Measurements from ENCODE around the gene CORO6. TPM values are rescaled to one million over a fixed set of nuclear protein-coding genes. Genes with fewer than 3 reads are reported as not detected.

The CORO6 gene
- polyA plus RNA-seq, 1 donor from 2014 or later: 4.3 TPM

DNA sequence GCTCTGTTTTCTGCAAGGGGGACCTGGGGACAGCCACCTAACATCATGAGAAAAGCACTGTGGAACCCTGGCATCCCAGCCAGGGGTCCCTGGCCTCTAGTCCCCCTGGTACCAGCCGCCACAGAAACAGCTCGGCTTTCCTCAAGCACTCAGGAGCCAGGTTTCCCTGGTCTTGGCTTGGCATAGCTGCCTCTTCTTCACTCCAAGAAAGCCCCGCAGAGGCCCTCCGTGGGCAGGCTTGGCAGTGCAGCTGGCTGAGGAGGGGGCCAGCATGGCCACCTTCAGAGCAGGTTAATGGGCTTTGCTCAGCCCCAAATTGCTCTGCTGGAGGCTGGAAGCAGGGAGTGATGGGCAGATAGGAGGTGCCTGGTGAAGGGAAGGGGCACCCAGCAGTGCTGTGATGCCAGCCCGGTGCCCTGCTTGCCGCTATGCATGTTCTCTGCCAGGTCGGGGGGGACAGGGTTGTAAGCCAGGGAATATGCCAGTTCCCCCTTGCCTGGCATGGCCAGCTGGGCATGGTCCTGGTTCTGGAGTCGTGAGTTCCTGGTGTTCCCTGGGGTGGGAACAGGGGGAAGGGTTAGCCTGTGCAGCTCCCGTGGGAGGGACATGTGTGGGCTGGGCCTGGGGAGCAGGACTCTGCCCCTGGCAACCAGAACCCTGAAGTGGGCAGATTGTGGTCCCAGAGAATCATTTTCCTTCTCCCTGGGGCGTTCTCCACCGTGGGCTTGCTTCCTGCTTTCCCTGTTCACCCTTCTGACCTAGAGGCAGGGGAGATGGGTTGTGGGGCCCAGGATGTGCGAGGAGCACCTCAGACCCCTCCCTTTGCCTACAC is 26.6 kb downstream of the CORO6 start:
- no peaks in the 10 kb centered on the region for H3K27me3 ChIP-seq (ENCODE audit: insufficient read depth, low read depth, low read length)
- H3K36me3 ChIP-seq (ENCODE audit: insufficient read depth, low read length): no peaks in the 10 kb centered on the region
- H3K9me2 ChIP-seq (ENCODE audit: insufficient read depth, low read length): no peaks in the 10 kb centered on the region
- no peaks in the 10 kb centered on the region for H3K9me3 ChIP-seq (ENCODE audit: low read length)
- H3F3A ChIP-seq (ENCODE audit: insufficient read depth, low read length, poor library complexity, severe bottlenecking): peaks cover 2% of the 10 kb centered on the region
- no peak overlapping the region for H3K9ac ChIP-seq (ENCODE audit: low read length)
- no peak overlapping the region for H3K4me2 ChIP-seq (ENCODE audit: low read length)
- TF ChIP-seq EZH2 (IDR thresholded peaks at IDR 0.05; ENCODE audit: borderline replicate concordance, insufficient read depth, low read length, poor library complexity, severe bottlenecking): no peak
- no peak for TF ChIP-seq SMC3 (conservative IDR thresholded peaks at IDR 0.05; ENCODE audit: poor library complexity)
- no peak for TF ChIP-seq TAF1 (IDR thresholded peaks at IDR 0.05; ENCODE audit: low read depth)
- TF ChIP-seq MXI1 (conservative IDR thresholded peaks at IDR 0.05; ENCODE audit: poor library complexity, severe bottlenecking): no peak
- TF ChIP-seq, protein P1, sequence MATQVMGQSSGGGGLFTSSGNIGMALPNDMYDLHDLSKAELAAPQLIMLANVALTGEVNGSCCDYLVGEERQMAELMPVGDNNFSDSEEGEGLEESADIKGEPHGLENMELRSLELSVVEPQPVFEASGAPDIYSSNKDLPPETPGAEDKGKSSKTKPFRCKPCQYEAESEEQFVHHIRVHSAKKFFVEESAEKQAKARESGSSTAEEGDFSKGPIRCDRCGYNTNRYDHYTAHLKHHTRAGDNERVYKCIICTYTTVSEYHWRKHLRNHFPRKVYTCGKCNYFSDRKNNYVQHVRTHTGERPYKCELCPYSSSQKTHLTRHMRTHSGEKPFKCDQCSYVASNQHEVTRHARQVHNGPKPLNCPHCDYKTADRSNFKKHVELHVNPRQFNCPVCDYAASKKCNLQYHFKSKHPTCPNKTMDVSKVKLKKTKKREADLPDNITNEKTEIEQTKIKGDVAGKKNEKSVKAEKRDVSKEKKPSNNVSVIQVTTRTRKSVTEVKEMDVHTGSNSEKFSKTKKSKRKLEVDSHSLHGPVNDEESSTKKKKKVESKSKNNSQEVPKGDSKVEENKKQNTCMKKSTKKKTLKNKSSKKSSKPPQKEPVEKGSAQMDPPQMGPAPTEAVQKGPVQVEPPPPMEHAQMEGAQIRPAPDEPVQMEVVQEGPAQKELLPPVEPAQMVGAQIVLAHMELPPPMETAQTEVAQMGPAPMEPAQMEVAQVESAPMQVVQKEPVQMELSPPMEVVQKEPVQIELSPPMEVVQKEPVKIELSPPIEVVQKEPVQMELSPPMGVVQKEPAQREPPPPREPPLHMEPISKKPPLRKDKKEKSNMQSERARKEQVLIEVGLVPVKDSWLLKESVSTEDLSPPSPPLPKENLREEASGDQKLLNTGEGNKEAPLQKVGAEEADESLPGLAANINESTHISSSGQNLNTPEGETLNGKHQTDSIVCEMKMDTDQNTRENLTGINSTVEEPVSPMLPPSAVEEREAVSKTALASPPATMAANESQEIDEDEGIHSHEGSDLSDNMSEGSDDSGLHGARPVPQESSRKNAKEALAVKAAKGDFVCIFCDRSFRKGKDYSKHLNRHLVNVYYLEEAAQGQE (IDR thresholded peaks at IDR 0.05; ENCODE audit: borderline replicate concordance): no peak
- peaks cover 11% of the 10 kb centered on the region for H4K20me1 ChIP-seq (ENCODE audit: insufficient read depth)
- no peak overlapping the region for H2AFZ ChIP-seq (ENCODE audit: low read depth, low read length)
- H3K4me3 ChIP-seq (ENCODE audit: low read length): peak overlapping the region; percentile 91
- H3K79me2 ChIP-seq (replicated peaks; ENCODE audit: insufficient read depth, low read length): peaks cover 39% of the 10 kb centered on the region
- H3K27ac ChIP-seq (ENCODE audit: low read length): no peak overlapping the region

DNA sequence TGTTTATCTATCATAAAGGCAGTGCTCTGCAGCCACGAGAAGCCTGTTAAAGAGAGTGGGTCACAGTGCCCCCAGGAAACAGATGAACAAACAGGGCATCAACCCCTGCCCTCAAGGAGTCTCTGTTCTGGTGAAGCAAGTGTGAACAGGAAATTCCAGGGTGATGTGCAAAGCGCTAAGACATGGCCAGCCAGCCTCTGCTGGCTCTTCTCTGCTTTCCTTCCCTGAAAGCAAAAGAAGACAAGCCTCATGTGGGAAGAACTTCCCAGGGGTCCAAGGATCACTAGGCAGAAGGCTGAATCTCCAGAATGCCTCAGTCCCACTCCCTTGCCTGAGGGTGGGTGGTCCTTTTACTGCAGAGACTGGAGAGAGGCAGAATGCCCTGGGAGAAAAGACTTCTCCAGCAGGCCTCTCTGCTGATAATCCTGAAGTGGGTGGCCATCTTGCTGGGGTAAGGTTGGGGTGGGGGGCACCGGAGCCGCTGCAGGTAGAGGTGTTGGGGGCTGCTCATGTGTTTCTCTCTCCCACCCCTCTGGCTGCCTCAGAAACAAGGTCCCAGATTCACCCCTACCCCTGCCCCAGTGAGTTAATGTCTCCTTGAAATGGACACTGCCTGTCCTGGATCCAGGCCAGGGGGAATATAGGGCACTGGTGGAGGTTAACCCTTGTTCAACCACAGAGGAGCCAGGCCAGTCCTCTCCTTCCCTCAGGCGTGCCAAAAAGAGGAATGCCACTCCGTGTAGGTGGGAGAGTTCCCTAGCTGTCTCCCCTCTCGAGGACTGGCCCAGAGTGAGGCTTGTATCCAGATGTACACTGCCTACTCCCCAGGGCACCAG is 27.4 kb downstream of the CORO6 start:
- Histone ChIP-seq H3K36me3 (ENCODE audit: insufficient read depth, low read length) (no peaks in the 10 kb centered on the region), H3F3A (ENCODE audit: insufficient read depth, low read length, poor library complexity, severe bottlenecking) (peaks cover 2% of the 10 kb centered on the region), H3K27me3 (ENCODE audit: insufficient read depth, low read depth, low read length) (no peaks in the 10 kb centered on the region), H3K4me3 (ENCODE audit: low read length) (peak overlapping the region; percentile 91), H3K9me3 (ENCODE audit: low read length) (no peaks in the 10 kb centered on the region), H2AFZ (ENCODE audit: low read depth, low read length) (no peak overlapping the region), H4K20me1 (ENCODE audit: insufficient read depth) (peaks cover 11% of the 10 kb centered on the region), H3K4me2 (ENCODE audit: low read length) (peak overlapping the region; percentile 91), H3K9me2 (ENCODE audit: insufficient read depth, low read length) (no peaks in the 10 kb centered on the region), H3K79me2 (replicated peaks; ENCODE audit: insufficient read depth, low read length) (peaks cover 39% of the 10 kb centered on the region), H3K27ac (ENCODE audit: low read length) (no peak overlapping the region), H3K9ac (ENCODE audit: low read length) (no peak overlapping the region)
- no peak for TF ChIP-seq RAD21 (conservative IDR thresholded peaks at IDR 0.05)
- no peak for TF ChIP-seq SMC3 (conservative IDR thresholded peaks at IDR 0.05; ENCODE audit: poor library complexity)
- TF ChIP-seq EZH2 (IDR thresholded peaks at IDR 0.05; ENCODE audit: borderline replicate concordance, insufficient read depth, low read length, poor library complexity, severe bottlenecking): no peak

DNA sequence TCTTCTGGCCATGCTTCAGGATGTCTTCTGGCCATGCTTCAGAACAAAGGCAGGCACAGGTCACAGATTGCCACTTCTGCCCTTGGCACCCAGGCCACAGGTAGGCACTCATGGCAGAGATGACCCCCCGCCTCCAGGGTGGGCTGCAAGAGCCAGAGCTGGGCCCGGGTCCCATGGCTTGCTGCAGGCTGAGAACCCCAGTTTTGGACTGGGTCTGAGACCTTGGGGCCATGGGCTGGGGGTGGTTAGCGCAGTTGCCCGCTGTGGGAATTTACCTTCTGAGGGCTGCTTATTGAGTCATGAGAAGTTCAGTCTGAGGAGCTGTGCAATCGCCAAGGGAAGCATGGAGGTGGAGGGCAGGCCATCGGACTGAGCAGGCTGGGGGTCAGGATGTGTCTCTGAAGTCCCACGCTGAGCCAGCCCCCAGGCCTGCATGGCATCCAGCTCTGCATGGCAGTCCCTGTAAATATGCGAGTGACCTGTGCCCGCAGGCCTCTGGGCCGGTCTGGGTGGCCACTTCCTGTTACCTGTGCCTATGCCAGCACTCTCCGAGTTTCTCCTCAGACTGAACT is 28.1 kb downstream of the CORO6 start:
- no peaks in the 10 kb centered on the region for H3K27me3 ChIP-seq (ENCODE audit: insufficient read depth, low read depth, low read length)
- H3K79me2 ChIP-seq (replicated peaks; ENCODE audit: insufficient read depth, low read length): peaks cover 39% of the 10 kb centered on the region
- peaks cover 11% of the 10 kb centered on the region for H4K20me1 ChIP-seq (ENCODE audit: insufficient read depth)
- no peaks in the 10 kb centered on the region for H3K36me3 ChIP-seq (ENCODE audit: insufficient read depth, low read length)
- H3F3A ChIP-seq (ENCODE audit: insufficient read depth, low read length, poor library complexity, severe bottlenecking): peaks cover 2% of the 10 kb centered on the region
- peak overlapping the region; percentile 91 for H3K4me3 ChIP-seq (ENCODE audit: low read length)
- no peaks in the 10 kb centered on the region for H3K9me3 ChIP-seq (ENCODE audit: low read length)
- TF ChIP-seq, protein P2, sequence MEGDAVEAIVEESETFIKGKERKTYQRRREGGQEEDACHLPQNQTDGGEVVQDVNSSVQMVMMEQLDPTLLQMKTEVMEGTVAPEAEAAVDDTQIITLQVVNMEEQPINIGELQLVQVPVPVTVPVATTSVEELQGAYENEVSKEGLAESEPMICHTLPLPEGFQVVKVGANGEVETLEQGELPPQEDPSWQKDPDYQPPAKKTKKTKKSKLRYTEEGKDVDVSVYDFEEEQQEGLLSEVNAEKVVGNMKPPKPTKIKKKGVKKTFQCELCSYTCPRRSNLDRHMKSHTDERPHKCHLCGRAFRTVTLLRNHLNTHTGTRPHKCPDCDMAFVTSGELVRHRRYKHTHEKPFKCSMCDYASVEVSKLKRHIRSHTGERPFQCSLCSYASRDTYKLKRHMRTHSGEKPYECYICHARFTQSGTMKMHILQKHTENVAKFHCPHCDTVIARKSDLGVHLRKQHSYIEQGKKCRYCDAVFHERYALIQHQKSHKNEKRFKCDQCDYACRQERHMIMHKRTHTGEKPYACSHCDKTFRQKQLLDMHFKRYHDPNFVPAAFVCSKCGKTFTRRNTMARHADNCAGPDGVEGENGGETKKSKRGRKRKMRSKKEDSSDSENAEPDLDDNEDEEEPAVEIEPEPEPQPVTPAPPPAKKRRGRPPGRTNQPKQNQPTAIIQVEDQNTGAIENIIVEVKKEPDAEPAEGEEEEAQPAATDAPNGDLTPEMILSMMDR (IDR thresholded peaks at IDR 0.05; ENCODE audit: poor library complexity, severe bottlenecking): peak; percentile 8
- TF ChIP-seq RAD21 (conservative IDR thresholded peaks at IDR 0.05): no peak
- H3K9me2 ChIP-seq (ENCODE audit: insufficient read depth, low read length): no peaks in the 10 kb centered on the region
- no peak overlapping the region for H3K27ac ChIP-seq (ENCODE audit: low read length)
- H3K9ac ChIP-seq (ENCODE audit: low read length): peak overlapping the region; percentile 82
- H3K4me2 ChIP-seq (ENCODE audit: low read length): peak overlapping the region; percentile 91
- peak overlapping the region; percentile 21 for H2AFZ ChIP-seq (ENCODE audit: low read depth, low read length)

All from neural cell (in vitro differentiated cells).